ENCODE results near the gene SND1. TPM values are rescaled to one million over a fixed set of nuclear protein-coding genes. Genes with fewer than 3 reads are reported as not detected.

The SND1 gene
- total RNA-seq, 1 experiment from 2014 or later = 139 TPM

DNA sequence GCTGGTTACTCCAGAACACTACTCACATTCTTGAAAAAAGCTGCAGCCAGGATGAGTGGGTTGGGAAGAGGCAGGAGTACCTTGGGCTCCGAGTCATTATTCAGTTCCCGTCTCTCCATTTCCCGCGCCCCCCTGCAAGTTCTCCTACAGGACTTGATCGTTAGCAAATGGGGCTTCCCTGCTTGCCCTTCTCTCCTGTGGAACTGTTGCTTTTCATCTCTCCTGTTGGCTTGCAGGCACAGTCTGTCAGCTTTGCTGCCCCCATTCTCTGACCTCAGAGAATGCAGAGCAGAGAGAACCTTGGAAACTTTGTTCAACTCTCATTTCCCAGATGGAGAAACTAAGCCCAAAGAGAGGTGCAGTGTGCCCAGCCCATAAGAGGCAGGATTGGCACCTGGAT is 414.9 kb downstream of the SND1 start:
- no peaks in the 10 kb centered on the region for H3F3A ChIP-seq (ENCODE audit: low read length, unreplicated experiment)
- no peaks in the 10 kb centered on the region for H3K4me1 ChIP-seq (ENCODE audit: insufficient read depth, low read length)
- no peak overlapping the region for H3K27ac ChIP-seq (ENCODE audit: low read length)
- no peak overlapping the region for H3K4me3 ChIP-seq (ENCODE audit: low read length)
- no peaks in the 10 kb centered on the region for H3K9me2 ChIP-seq (replicated peaks; ENCODE audit: low read length)
- no peak overlapping the region for H2AFZ ChIP-seq (ENCODE audit: low read length)
- H3K79me2 ChIP-seq (ENCODE audit: low read length) = no peaks in the 10 kb centered on the region
- no peaks in the 10 kb centered on the region for H4K20me1 ChIP-seq (ENCODE audit: low read length)
- ChIA-PET CTCF (no interaction called here), POLR2A (ENCODE audit: unreplicated experiment) (no interaction called here)
- TF ChIP-seq, protein P1, sequence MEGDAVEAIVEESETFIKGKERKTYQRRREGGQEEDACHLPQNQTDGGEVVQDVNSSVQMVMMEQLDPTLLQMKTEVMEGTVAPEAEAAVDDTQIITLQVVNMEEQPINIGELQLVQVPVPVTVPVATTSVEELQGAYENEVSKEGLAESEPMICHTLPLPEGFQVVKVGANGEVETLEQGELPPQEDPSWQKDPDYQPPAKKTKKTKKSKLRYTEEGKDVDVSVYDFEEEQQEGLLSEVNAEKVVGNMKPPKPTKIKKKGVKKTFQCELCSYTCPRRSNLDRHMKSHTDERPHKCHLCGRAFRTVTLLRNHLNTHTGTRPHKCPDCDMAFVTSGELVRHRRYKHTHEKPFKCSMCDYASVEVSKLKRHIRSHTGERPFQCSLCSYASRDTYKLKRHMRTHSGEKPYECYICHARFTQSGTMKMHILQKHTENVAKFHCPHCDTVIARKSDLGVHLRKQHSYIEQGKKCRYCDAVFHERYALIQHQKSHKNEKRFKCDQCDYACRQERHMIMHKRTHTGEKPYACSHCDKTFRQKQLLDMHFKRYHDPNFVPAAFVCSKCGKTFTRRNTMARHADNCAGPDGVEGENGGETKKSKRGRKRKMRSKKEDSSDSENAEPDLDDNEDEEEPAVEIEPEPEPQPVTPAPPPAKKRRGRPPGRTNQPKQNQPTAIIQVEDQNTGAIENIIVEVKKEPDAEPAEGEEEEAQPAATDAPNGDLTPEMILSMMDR (conservative IDR thresholded peaks at IDR 0.05; ENCODE audit: low read depth, low read length) = no peak
- TF ChIP-seq EZH2phosphoT487 (IDR thresholded peaks at IDR 0.05; ENCODE audit: borderline replicate concordance, low read length) = no peak
- no peak for TF ChIP-seq EZH2 (IDR thresholded peaks at IDR 0.05; ENCODE audit: low read length, unreplicated experiment)
- ATAC-seq (no peak), DNase-seq (no peak)
- intact Hi-C loops (cut with micrococcal nuclease) = no loop called here
- H3K36me3 ChIP-seq (ENCODE audit: low read depth, low read length) = no peaks in the 10 kb centered on the region
- H3K4me2 ChIP-seq (ENCODE audit: low read length) = no peak overlapping the region
- no peaks in the 10 kb centered on the region for H3K9me3 ChIP-seq (ENCODE audit: low read length)
- no peaks in the 10 kb centered on the region for H3K27me3 ChIP-seq (ENCODE audit: low read length)
- no TSS peak for BruUV-seq (replicated peaks)
- no peak overlapping the region for H3K9ac ChIP-seq (ENCODE audit: low read length)

DNA sequence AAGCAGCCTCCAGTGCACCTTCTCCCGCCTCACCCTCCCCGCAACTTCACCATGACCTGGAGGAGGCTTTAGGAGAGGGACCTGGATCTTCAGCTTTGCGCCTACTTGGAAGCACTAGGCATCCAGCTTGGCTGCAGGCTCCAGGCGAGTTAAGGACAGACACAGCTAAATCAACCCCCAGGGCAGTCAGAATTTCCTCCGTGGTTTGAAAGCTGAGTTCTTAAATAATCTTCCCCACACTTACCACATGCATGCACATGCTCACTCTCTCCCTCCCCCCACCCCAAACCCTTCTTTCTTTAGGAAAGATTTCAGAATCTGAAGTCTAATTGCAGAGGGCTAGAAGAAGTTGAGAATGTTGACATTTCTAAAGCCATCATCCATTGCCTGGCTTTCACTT is 416.0 kb downstream of the SND1 start:
- no peak overlapping the region for H3K9ac ChIP-seq (ENCODE audit: low read length)
- no peaks in the 10 kb centered on the region for H3K79me2 ChIP-seq (ENCODE audit: low read length)
- no peak overlapping the region for H3K27ac ChIP-seq (ENCODE audit: low read length)
- H3K27me3 ChIP-seq (ENCODE audit: low read length) = no peaks in the 10 kb centered on the region
- no peaks in the 10 kb centered on the region for H3K9me2 ChIP-seq (replicated peaks; ENCODE audit: low read length)
- H4K20me1 ChIP-seq (ENCODE audit: low read length) = no peaks in the 10 kb centered on the region
- H3F3A ChIP-seq (ENCODE audit: low read length, unreplicated experiment) = no peaks in the 10 kb centered on the region
- H3K4me2 ChIP-seq (ENCODE audit: low read length) = no peak overlapping the region
- H3K36me3 ChIP-seq (ENCODE audit: low read depth, low read length) = no peaks in the 10 kb centered on the region
- H3K4me1 ChIP-seq (ENCODE audit: insufficient read depth, low read length) = no peaks in the 10 kb centered on the region
- no peak for TF ChIP-seq EZH2phosphoT487 (IDR thresholded peaks at IDR 0.05; ENCODE audit: borderline replicate concordance, low read length)
- TF ChIP-seq, protein P1 (conservative IDR thresholded peaks at IDR 0.05; ENCODE audit: low read depth, low read length) = no peak
- intact Hi-C loops (cut with micrococcal nuclease) = no loop called here
- no peaks in the 10 kb centered on the region for H3K9me3 ChIP-seq (ENCODE audit: low read length)
- ATAC-seq (no peak), DNase-seq (no peak)
- no peak overlapping the region for H3K4me3 ChIP-seq (ENCODE audit: low read length)
- ChIA-PET CTCF (no interaction called here), POLR2A (ENCODE audit: unreplicated experiment) (no interaction called here)
- no peak overlapping the region for H2AFZ ChIP-seq (ENCODE audit: low read length)
- no TSS peak for BruUV-seq (replicated peaks)

DNA sequence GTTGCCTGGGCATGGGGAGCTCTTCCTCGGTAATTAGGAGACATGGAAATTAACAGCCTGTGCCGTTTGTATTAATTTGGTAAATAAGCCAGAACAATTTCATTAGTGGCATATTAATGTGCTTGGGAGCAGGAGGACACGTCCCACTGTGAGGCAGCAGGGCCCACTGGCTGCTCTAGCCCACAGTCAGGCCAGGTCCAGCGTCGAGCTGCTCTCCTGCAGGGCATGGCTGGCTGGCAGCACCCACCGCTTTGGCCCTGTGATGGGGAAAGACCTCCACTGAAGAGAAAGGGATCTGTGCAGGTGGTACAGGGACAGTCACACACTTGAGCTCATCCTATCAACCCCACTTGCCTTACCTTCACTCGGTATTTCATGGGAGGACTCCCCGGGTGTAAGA is 416.8 kb downstream of the SND1 start:
- ATAC-seq (no peak), DNase-seq (no peak)
- Histone ChIP-seq H3K4me3 (ENCODE audit: low read length) (no peak overlapping the region), H3K4me2 (ENCODE audit: low read length) (no peak overlapping the region), H3K27me3 (ENCODE audit: low read length) (no peaks in the 10 kb centered on the region), H3K9me3 (ENCODE audit: low read length) (no peaks in the 10 kb centered on the region), H3K9ac (ENCODE audit: low read length) (no peak overlapping the region), H3K79me2 (ENCODE audit: low read length) (no peaks in the 10 kb centered on the region), H2AFZ (ENCODE audit: low read length) (no peak overlapping the region), H3F3A (ENCODE audit: low read length, unreplicated experiment) (no peaks in the 10 kb centered on the region), H3K27ac (ENCODE audit: low read length) (no peak overlapping the region), H3K9me2 (replicated peaks; ENCODE audit: low read length) (no peaks in the 10 kb centered on the region), H4K20me1 (ENCODE audit: low read length) (no peaks in the 10 kb centered on the region), H3K4me1 (ENCODE audit: insufficient read depth, low read length) (no peaks in the 10 kb centered on the region), H3K36me3 (ENCODE audit: low read depth, low read length) (no peaks in the 10 kb centered on the region)
- TF ChIP-seq EZH2 (IDR thresholded peaks at IDR 0.05; ENCODE audit: low read length, unreplicated experiment) = no peak
- TF ChIP-seq, protein P1 (conservative IDR thresholded peaks at IDR 0.05; ENCODE audit: low read depth, low read length) = no peak
- no peak for TF ChIP-seq EZH2phosphoT487 (IDR thresholded peaks at IDR 0.05; ENCODE audit: borderline replicate concordance, low read length)
- ChIA-PET CTCF (interaction anchor here (0.5 kb wide), 1 partner anchor 511 kb away, joined by 3 read pairs; no protein-coding TSS in a partner anchor), POLR2A (ENCODE audit: unreplicated experiment) (no interaction called here)
- no TSS peak for BruUV-seq (replicated peaks)
- intact Hi-C loops (cut with micrococcal nuclease) = no loop called here

Measured in PC-3 (cell line).